Stomach (tissue), 9 donors: ENCODE data around the gene PLEKHA6. TPM values are rescaled to one million over a fixed set of nuclear protein-coding genes. Genes with fewer than 3 reads are reported as not detected.

Source experiments
- DNase-seq, 2 donors: peaks; one replicate each; pipeline versions ENCODE4 v3.0.0 to v3.0.0-alpha.2; 2013 to 2019
- H3K27ac ChIP-seq, 5 donors: fragments of 200-600 bp in 4 of 5; sonication (generic) in 4 of 5; one replicate each; pipeline ENCODE4 v1.5.1; 2013 to 2019; ENCODE audit warnings: mild to moderate bottlenecking in 1 of 5, moderate library complexity in 1 of 5
- H3K27me3 ChIP-seq, 3 donors: fragments of 200-600 bp; sonication (generic); one replicate each; pipeline ENCODE4 v1.5.1; 2017 to 2019; ENCODE audit warnings: mixed run types in 1 of 3
- H3K36me3 ChIP-seq, 4 donors: fragments of 200-600 bp; sonication (generic); 1 replicate in 3 of 4; 2 replicates in 1 of 4; pipeline ENCODE4 v1.5.1; 2016 to 2019
- H3K4me1 ChIP-seq, 4 donors: fragments of 200-600 bp; sonication (generic); one replicate each; pipeline ENCODE4 v1.5.1; 2016 to 2019
- H3K4me3 ChIP-seq, 4 donors: fragments of 200-600 bp; sonication (generic) in 3 of 4; one replicate each; pipeline ENCODE4 v1.5.1; 2016 to 2019; ENCODE audit warnings: mild to moderate bottlenecking in 1 of 4
- H3K9me3 ChIP-seq, 4 donors: fragments of 200-600 bp; sonication (generic); one replicate each; pipeline ENCODE4 v1.5.1; 2016 to 2019
- CTCF ChIP-seq, 7 experiments: fragments of 450-650 bp in 4 of 7; fragments of 200-600 bp in 3 of 7; sonication (generic) in 3 of 7; IDR thresholded peaks; one replicate each; pipeline ENCODE4 v1.5.1; 2016 to 2019; ENCODE audit warnings: antibody characterized with exemption in 7 of 7, control low read depth in 2 of 7, mild to moderate bottlenecking in 1 of 7
- EP300 ChIP-seq: sonication (generic); formaldehyde crosslinking; IDR thresholded peaks from one replicate; pipeline ENCODE4 v1.6.1; 2017; ENCODE audit warnings: antibody characterized with exemption
- POLR2A ChIP-seq, 4 donors: fragments of 450-650 bp; IDR thresholded peaks; one replicate each; pipeline ENCODE4 v1.6.1; 2016; ENCODE audit warnings: antibody characterized with exemption in 4 of 4, control low read depth in 2 of 4, mild to moderate bottlenecking in 1 of 4, moderate library complexity in 1 of 4
- POLR2AphosphoS5 ChIP-seq, 3 donors: sonication (generic); formaldehyde crosslinking; IDR thresholded peaks; one replicate each; pipeline ENCODE4 v1.6.1; 2016; ENCODE audit warnings: antibody characterized with exemption in 3 of 3
- WGBS, 5 donors: extraction: QIAGEN DNeasy Blood & Tissue Kit in 3 of 5; methylation state at CpG; one replicate each; pipeline versions ENCODE4 v1.1.5 to v1.1.7; 2013 to 2018; 5-methylcytosine and 5-hydroxymethylcytosine counted together
- intact Hi-C: fragments of 100-400 bp; cut with DNase I; formaldehyde crosslinking; loops from one replicate; pipeline ENCODE4 v1.15.1; 2023; ENCODE audit warnings: low total_unique reads
- polyA plus RNA-seq, 3 donors: library from polyadenylated mRNA; stranded (reverse); fragments of 200-250 nt; gene quantifications; one replicate each; pipeline ENCODE4 v1.2.3, GENCODE V29; 2013
- small RNA-seq, 4 donors: library from RNA; depleted of rRNA; stranded (forward); fragments of <200 nt; gene quantifications; one replicate each; pipeline ENCODE3, GENCODE V24; 2016
- total RNA-seq, 5 donors: library from RNA; depleted of rRNA; stranded (reverse); fragments of >200 nt; gene quantifications; one replicate each; pipeline versions ENCODE4 v1.1.0 to v1.2.3, GENCODE V29; 2014 to 2016
- donor health status: healthy with polysubstance abuse.
- donor health status: Bipolar disorder and iron deficiency.
- donor health status: healthy.

PLEKHA6 gene
- total and polyA plus RNA-seq, 8 donors, result 6.4 to 97.9 (median 34.8) TPM

GRCh38 chr1:204172404-204173029 is 187.2 kb downstream of the PLEKHA6 start:
- TF ChIP-seq CTCF (IDR thresholded peaks at IDR 0.05) (no peak), POLR2AphosphoS5 (IDR thresholded peaks at IDR 0.05) (no peak), POLR2A (IDR thresholded peaks at IDR 0.05) (no peak), EP300 (no peak)
- H3K27ac ChIP-seq, result no peak overlapping the region
- no peaks in the 10 kb centered on the region for H3K4me1 ChIP-seq
- intact Hi-C loops, result no loop called here
- peaks cover 0 to 5% (median 0%) of the 10 kb centered on the region in 3 donors for H3K27me3 ChIP-seq
- no peak for DNase-seq
- H3K36me3 ChIP-seq, result no peaks in the 10 kb centered on the region
- H3K9me3 ChIP-seq, result peaks cover 0 to 23% (median 8%) of the 10 kb centered on the region in 4 donors
- no peak overlapping the region for H3K4me3 ChIP-seq
- WGBS, 5 donors, result 88 to 100% (median 91%) methylated on average over 2 of the region's 2 CpGs

GRCh38 chr1:204171751-204172178 is 188.0 kb downstream of the PLEKHA6 start:
- no peaks in the 10 kb centered on the region for H3K36me3 ChIP-seq
- H3K9me3 ChIP-seq, result peaks cover 0 to 23% (median 8%) of the 10 kb centered on the region in 4 donors
- DNase-seq, result peak in 1 of 2 donors; percentile 37
- H3K27ac ChIP-seq, result no peak overlapping the region
- TF ChIP-seq POLR2A (IDR thresholded peaks at IDR 0.05), result no peak
- peak in 2 of 3 donors; percentile 22 to 33 for TF ChIP-seq POLR2AphosphoS5 (IDR thresholded peaks at IDR 0.05)
- H3K4me1 ChIP-seq, result no peaks in the 10 kb centered on the region
- no peak overlapping the region for H3K4me3 ChIP-seq
- WGBS, 5 donors, result 23 to 41% (median 33%) methylated on average over 4 of the region's 4 CpGs
- H3K27me3 ChIP-seq, result peaks cover 0 to 5% (median 0%) of the 10 kb centered on the region in 3 donors
- intact Hi-C loops, result no loop called here

- no peak overlapping the region for H3K27ac ChIP-seq
- WGBS, 5 donors, result 37 to 62% (median 44%) methylated on average over 3 of the region's 3 CpGs
- intact Hi-C loops, result no loop called here
- H3K27me3 ChIP-seq, result peaks cover 0 to 15% (median 0%) of the 10 kb centered on the region in 3 donors
- H3K4me1 ChIP-seq, result no peaks in the 10 kb centered on the region
- no peak overlapping the region for H3K4me3 ChIP-seq
- H3K9me3 ChIP-seq, result peaks cover 0 to 23% (median 8%) of the 10 kb centered on the region in 4 donors
- DNase-seq, result no peak
- no peaks in the 10 kb centered on the region for H3K36me3 ChIP-seq
- TF ChIP-seq POLR2AphosphoS5 (IDR thresholded peaks at IDR 0.05), result no peak
- no peak for TF ChIP-seq EP300
- no peak for TF ChIP-seq CTCF (IDR thresholded peaks at IDR 0.05)
- no peak for TF ChIP-seq POLR2A (IDR thresholded peaks at IDR 0.05)
Measured at GRCh38 chr1:204170494-204171155, 189.1 kb downstream of the PLEKHA6 start.

GRCh38 chr1:204169858-204170257 is 189.9 kb downstream of the PLEKHA6 start:
- WGBS, 5 donors, result 80 to 95% (median 93%) methylated on average over 4 of the region's 4 CpGs
- TF ChIP-seq CTCF (IDR thresholded peaks at IDR 0.05) (no peak), POLR2A (IDR thresholded peaks at IDR 0.05) (no peak), POLR2AphosphoS5 (IDR thresholded peaks at IDR 0.05) (no peak), EP300 (no peak)
- no peak overlapping the region for H3K4me3 ChIP-seq
- no peaks in the 10 kb centered on the region for H3K36me3 ChIP-seq
- peaks cover 0 to 15% (median 0%) of the 10 kb centered on the region in 3 donors for H3K27me3 ChIP-seq
- DNase-seq, result no peak
- no peak overlapping the region for H3K27ac ChIP-seq
- intact Hi-C loops, result no loop called here
- no peaks in the 10 kb centered on the region for H3K4me1 ChIP-seq
- peaks cover 0 to 23% (median 8%) of the 10 kb centered on the region in 4 donors for H3K9me3 ChIP-seq

Small RNA genes within 50 kb of the gene (small RNA-seq; reads per million reads assigned to genes)
- gene AL606489.2, result 0 reads per million in 4 donors

Other genes with a start within 250 kb of the PLEKHA6 start
- gene ETNK2, start 207.9 kb downstream of the PLEKHA6 start, total RNA-seq, result 10 to 100 TPM in 1 of 5 donors, 1 to 10 TPM in 3, under 1 TPM in 1; 0.45 to 12.2 (median 6.6) TPM
- gene ETNK2, start 207.9 kb downstream of the PLEKHA6 start, polyA plus RNA-seq, result 1 to 10 TPM; 3.8 to 8.1 (median 7.8) TPM
- not detected for gene REN, start 193.6 kb downstream of the PLEKHA6 start, total RNA-seq
- gene REN, start 193.6 kb downstream of the PLEKHA6 start, polyA plus RNA-seq, result under 1 TPM in 1 of 3 donors, not detected in 2; 0.08 TPM
- gene KISS1, start 163.4 kb downstream of the PLEKHA6 start, total RNA-seq, result 1 to 10 TPM in 1 of 5 donors, not detected in 4; 1.1 TPM
- gene KISS1, start 163.4 kb downstream of the PLEKHA6 start, polyA plus RNA-seq, result 1 to 10 TPM in 2 of 3 donors, not detected in 1; 1.6 to 8.3 TPM
- 1 to 10 TPM in 3 of 5 donors, not detected in 2; 1.8 to 7.1 (median 5.9) TPM for gene GOLT1A, start 145.9 kb downstream of the PLEKHA6 start, total RNA-seq
- gene GOLT1A, start 145.9 kb downstream of the PLEKHA6 start, polyA plus RNA-seq, result 10 to 100 TPM in 1 of 3 donors, 1 to 10 TPM in 2; 6.6 to 16.6 (median 7.6) TPM
- 10 to 100 TPM; 19.8 to 74.4 (median 51.6) TPM for gene PPP1R15B, start 51.9 kb upstream of the PLEKHA6 start, total RNA-seq
- 10 to 100 TPM in 1 of 3 donors, 1 to 10 TPM in 2; 6.5 to 11.1 (median 9.3) TPM for gene PPP1R15B, start 51.9 kb upstream of the PLEKHA6 start, polyA plus RNA-seq
- 100 to 1,000 TPM in 2 of 5 donors, 10 to 100 TPM in 3; 16.1 to 129 (median 65.3) TPM for gene PIK3C2B, start 134.9 kb upstream of the PLEKHA6 start, total RNA-seq
- 1 to 10 TPM; 4.1 to 5.5 (median 5.0) TPM for gene PIK3C2B, start 134.9 kb upstream of the PLEKHA6 start, polyA plus RNA-seq
- gene MDM4, start 156.5 kb upstream of the PLEKHA6 start, total RNA-seq, result 100 to 1,000 TPM in 3 of 5 donors, 10 to 100 TPM in 2; 25.8 to 265 (median 118) TPM
- 1 to 10 TPM; 2.3 to 7.7 (median 2.9) TPM for gene MDM4, start 156.5 kb upstream of the PLEKHA6 start, polyA plus RNA-seq